ENCODE data around the gene TTC16.

- TF ChIP-seq POLR2AphosphoS5 (IDR thresholded peaks at IDR 0.05; ENCODE audit: low read depth, low read length) (no peak), POLR2A (IDR thresholded peaks at IDR 0.05; ENCODE audit: low read depth, low read length) (no peak), TAF1 (IDR thresholded peaks at IDR 0.05; ENCODE audit: borderline replicate concordance, low read depth, low read length) (no peak)
Measured at GRCh38 chr9:127693697-127694096, 22.2 kb upstream of the TTC16 start.

Measured in GM12892 (cell line).